Breast epithelium (tissue), 4 donors: ENCODE measurements around the gene PKD2L2. TPM values are rescaled to one million over a fixed set of nuclear protein-coding genes. Genes with fewer than 3 reads are reported as not detected.

Experiments used
- DNase-seq, 2 donors: peaks; one replicate each; pipeline ENCODE4 v3.0.0-alpha.2; 2019; ENCODE audit warnings: low spot score in 2 of 2
- H3K27ac ChIP-seq, 2 donors: fragments of 200-600 bp; sonication (generic) in 1 of 2; one replicate each; pipeline ENCODE4 v1.5.1; 2016 to 2019; ENCODE audit warnings: mild to moderate bottlenecking in 1 of 2
- H3K27me3 ChIP-seq, 2 donors: fragments of 200-600 bp; sonication (generic) in 1 of 2; one replicate each; pipeline versions ENCODE4 v1.5.1 to v1.6.0; 2017 to 2019; ENCODE audit warnings: control low read depth in 1 of 2, mild to moderate bottlenecking in 1 of 2
- H3K36me3 ChIP-seq: fragments of 200-600 bp; one replicate; pipeline ENCODE4 v1.5.1; 2019
- H3K4me1 ChIP-seq, 2 donors: fragments of 200-600 bp; sonication (generic); one replicate each; pipeline ENCODE4 v1.5.1; 2016 to 2019; ENCODE audit warnings: control low read depth in 1 of 2
- H3K4me3 ChIP-seq, 3 donors: fragments of 200-600 bp; sonication (generic); 1 replicate in 2 of 3; 2 replicates in 1 of 3; pipeline ENCODE4 v1.5.1; 2016 to 2019; ENCODE audit warnings: mild to moderate bottlenecking in 3 of 3, moderate library complexity in 2 of 3
- H3K9me3 ChIP-seq, 2 donors: fragments of 200-600 bp; sonication (generic) in 1 of 2; one replicate each; pipeline ENCODE4 v1.5.1; 2016 to 2019; ENCODE audit warnings: control low read depth in 1 of 2
- POLR2A ChIP-seq: fragments of 450-650 bp; IDR thresholded peaks from one replicate; pipeline ENCODE4 v1.6.1; 2016; ENCODE audit warnings: antibody characterized with exemption, mild to moderate bottlenecking, moderate library complexity
- POLR2AphosphoS5 ChIP-seq, 3 donors: sonication (generic); formaldehyde crosslinking; IDR thresholded peaks; one replicate each; pipeline ENCODE4 v1.6.1; 2017; ENCODE audit warnings: antibody characterized with exemption in 3 of 3
- intact Hi-C: fragments of 100-400 bp; cut with DNase I; formaldehyde crosslinking; loops from one replicate; pipeline ENCODE4 v1.15.1; 2023; ENCODE audit warnings: low total_unique reads
- total RNA-seq, 3 donors: library from RNA; depleted of rRNA; stranded (reverse); fragments of >200 nt; gene quantifications; one replicate each; pipeline ENCODE4 v1.1.0, GENCODE V29; 2016
- TF ChIP-seq, protein P1 (sequence below), 3 donors: fragments of 450-650 bp; IDR thresholded peaks; one replicate each; pipeline ENCODE4 v1.5.1; 2016 to 2017; ENCODE audit warnings: antibody characterized with exemption in 3 of 3, mild to moderate bottlenecking in 3 of 3, moderate library complexity in 3 of 3

The PKD2L2 gene
- total RNA-seq, 3 donors from 2014 or later = 0.64 TPM; not detected in 2

DNA sequence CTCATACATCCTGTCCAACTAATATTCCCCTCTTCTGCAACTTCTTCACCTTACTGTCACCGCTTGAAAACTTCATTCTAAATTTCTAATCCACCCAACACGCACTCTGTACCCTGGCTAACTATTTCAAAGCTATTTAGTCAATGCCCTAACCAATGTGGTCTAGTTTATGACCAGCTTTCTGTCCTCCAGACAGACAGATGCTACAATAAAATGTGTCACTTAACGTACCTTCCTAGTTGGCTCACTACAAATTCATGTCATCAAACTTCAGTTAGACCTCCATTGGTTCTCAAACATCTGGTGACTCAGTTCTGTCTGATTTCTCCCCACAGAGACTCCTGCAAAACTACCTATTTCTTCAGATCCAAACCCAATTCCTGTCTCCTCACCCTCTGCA, 86.0 kb downstream of the PKD2L2 start:
- Histone ChIP-seq H3K27ac (no peak overlapping the region), H3K4me1 (no peaks in the 10 kb centered on the region), H3K4me3 (no peak overlapping the region), H3K9me3 (no peaks in the 10 kb centered on the region), H3K36me3 (no peaks in the 10 kb centered on the region), H3K27me3 (no peaks in the 10 kb centered on the region)
- TF ChIP-seq POLR2A = no peak
- TF ChIP-seq POLR2AphosphoS5 (IDR thresholded peaks at IDR 0.05) = no peak
- TF ChIP-seq, protein P1, sequence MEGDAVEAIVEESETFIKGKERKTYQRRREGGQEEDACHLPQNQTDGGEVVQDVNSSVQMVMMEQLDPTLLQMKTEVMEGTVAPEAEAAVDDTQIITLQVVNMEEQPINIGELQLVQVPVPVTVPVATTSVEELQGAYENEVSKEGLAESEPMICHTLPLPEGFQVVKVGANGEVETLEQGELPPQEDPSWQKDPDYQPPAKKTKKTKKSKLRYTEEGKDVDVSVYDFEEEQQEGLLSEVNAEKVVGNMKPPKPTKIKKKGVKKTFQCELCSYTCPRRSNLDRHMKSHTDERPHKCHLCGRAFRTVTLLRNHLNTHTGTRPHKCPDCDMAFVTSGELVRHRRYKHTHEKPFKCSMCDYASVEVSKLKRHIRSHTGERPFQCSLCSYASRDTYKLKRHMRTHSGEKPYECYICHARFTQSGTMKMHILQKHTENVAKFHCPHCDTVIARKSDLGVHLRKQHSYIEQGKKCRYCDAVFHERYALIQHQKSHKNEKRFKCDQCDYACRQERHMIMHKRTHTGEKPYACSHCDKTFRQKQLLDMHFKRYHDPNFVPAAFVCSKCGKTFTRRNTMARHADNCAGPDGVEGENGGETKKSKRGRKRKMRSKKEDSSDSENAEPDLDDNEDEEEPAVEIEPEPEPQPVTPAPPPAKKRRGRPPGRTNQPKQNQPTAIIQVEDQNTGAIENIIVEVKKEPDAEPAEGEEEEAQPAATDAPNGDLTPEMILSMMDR (IDR thresholded peaks at IDR 0.05) = no peak
- intact Hi-C loops = no loop called here
- no peak for DNase-seq

DNA sequence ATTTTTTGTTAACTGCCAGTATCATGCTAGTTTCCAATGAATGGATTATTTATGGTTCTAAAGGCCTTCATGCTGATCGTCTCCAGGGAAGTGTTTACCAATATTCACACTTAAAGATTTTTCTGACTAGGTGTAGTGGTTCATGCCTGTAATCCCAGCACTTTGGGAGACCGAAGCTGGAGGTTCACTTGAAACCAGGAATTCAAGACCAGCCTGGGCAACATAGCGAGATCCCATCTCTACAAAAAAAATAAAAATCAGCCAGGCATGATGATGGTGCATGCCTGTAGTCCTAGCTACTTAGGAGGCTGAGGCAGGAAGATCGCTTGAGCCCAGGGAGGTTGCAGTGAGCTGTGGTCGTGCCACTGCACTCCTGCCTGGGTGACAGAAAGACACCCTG, 100.2 kb downstream of the PKD2L2 start:
- no peaks in the 10 kb centered on the region for H3K27me3 ChIP-seq
- H3K9me3 ChIP-seq = no peaks in the 10 kb centered on the region
- intact Hi-C loops = no loop called here
- H3K4me3 ChIP-seq = no peak overlapping the region
- no peaks in the 10 kb centered on the region for H3K36me3 ChIP-seq
- DNase-seq = no peak
- no peak overlapping the region for H3K27ac ChIP-seq
- TF ChIP-seq POLR2AphosphoS5 (IDR thresholded peaks at IDR 0.05) = no peak
- H3K4me1 ChIP-seq = no peaks in the 10 kb centered on the region

Other genes starting within 250 kb of the PKD2L2 start
- 10 to 100 TPM in 1 of 3 donors, 1 to 10 TPM in 2; 4.5 to 11.7 (median 4.9) TPM for gene KLHL3, start 153.4 kb upstream of the PKD2L2 start, total RNA-seq
- 10 to 100 TPM; 11.5 to 13.3 (median 11.8) TPM for gene HNRNPA0, start 135.1 kb upstream of the PKD2L2 start, total RNA-seq
- gene MYOT, start 21.6 kb upstream of the PKD2L2 start, total RNA-seq = 10 to 100 TPM in 1 of 3 donors, 1 to 10 TPM in 2; 2.3 to 11.0 (median 4.7) TPM
- 10 to 100 TPM; 42.7 to 55.8 (median 52.4) TPM for gene FAM13B, start 143.6 kb downstream of the PKD2L2 start, total RNA-seq
- not detected for gene WNT8A, start 194.6 kb downstream of the PKD2L2 start, total RNA-seq
- gene NME5, start 250.0 kb downstream of the PKD2L2 start, total RNA-seq = 1 to 10 TPM; 1.9 to 3.9 (median 2.5) TPM